Transverse colon (tissue), 4 donors: ENCODE results near the gene NOL9. TPM values are rescaled to one million over a fixed set of nuclear protein-coding genes. Genes with fewer than 3 reads are reported as not detected.

Experiments
- DNase-seq: peaks from one replicate; pipeline ENCODE4 v3.0.0-alpha.2; 2019
- H3K27ac ChIP-seq, 4 donors: fragments of 200-600 bp; sonication (generic); 2 replicates each; pipeline ENCODE4 v1.5.1; 2016 to 2018; ENCODE audit warnings: inconsistent platforms in 4 of 4
- H3K27me3 ChIP-seq: fragments of 200-600 bp; sonication (generic); 2 replicates; pipeline ENCODE4 v1.5.1; 2017; ENCODE audit warnings: inconsistent platforms
- H3K36me3 ChIP-seq, 4 donors: fragments of 200-600 bp; sonication (generic); 2 replicates each; pipeline ENCODE4 v1.5.1; 2017 to 2019; ENCODE audit warnings: inconsistent platforms in 4 of 4
- H3K4me1 ChIP-seq, 4 donors: fragments of 200-600 bp; sonication (generic); 2 replicates each; pipeline ENCODE4 v1.5.1; 2017 to 2020; ENCODE audit warnings: inconsistent platforms in 4 of 4
- H3K4me3 ChIP-seq, 4 donors: fragments of 200-600 bp; sonication (generic); 1 replicate in 1 of 4; 2 replicates in 3 of 4; pipeline versions ENCODE4 v1.5.1 to v1.6.1; 2017 to 2019; ENCODE audit warnings: inconsistent platforms in 4 of 4
- H3K9me3 ChIP-seq, 2 donors: fragments of 200-600 bp; sonication (generic); 2 replicates each; pipeline ENCODE4 v1.5.1; 2017 to 2019; ENCODE audit warnings: inconsistent platforms in 2 of 2
- CTCF ChIP-seq, 5 experiments: fragments of 200-600 bp in 3 of 5; fragments of 450-650 bp in 2 of 5; sonication (generic) in 3 of 5; IDR thresholded peaks; 1 replicate in 2 of 5; 2 replicates in 3 of 5; pipeline ENCODE4 v1.5.1; 2016 to 2017; ENCODE audit warnings: antibody characterized with exemption in 5 of 5, inconsistent platforms in 3 of 5, mild to moderate bottlenecking in 2 of 5, moderate library complexity in 1 of 5
- EP300 ChIP-seq: sonication (generic); formaldehyde crosslinking; IDR thresholded peaks from one replicate; pipeline ENCODE4 v1.6.1; 2017; ENCODE audit warnings: antibody characterized with exemption, low read depth
- POLR2A ChIP-seq: fragments of 450-650 bp; IDR thresholded peaks from one replicate; pipeline ENCODE4 v1.6.1; 2016; ENCODE audit warnings: antibody characterized with exemption, mild to moderate bottlenecking, moderate library complexity
- POLR2AphosphoS5 ChIP-seq, 3 donors: sonication (generic); formaldehyde crosslinking; IDR thresholded peaks; one replicate each; pipeline ENCODE4 v1.6.1; 2016; ENCODE audit warnings: antibody characterized with exemption in 3 of 3
- WGBS, 2 donors: methylation state at CpG; one replicate each; pipeline ENCODE4 v1.1.5; 2018; ENCODE audit warnings: low coverage in 1 of 2; 5-methylcytosine and 5-hydroxymethylcytosine counted together
- in situ Hi-C, 4 donors: fragments of 200-750 bp; cut with MboI; loops; one replicate each; pipeline versions ENCODE4 v1.15.0 to v1.15.1; 2017; ENCODE audit warnings: low sequenced_read_pairs in 3 of 4, low pct_ligation_motif_present in 1 of 4, low pct_unique_long_range_greater_than_20kb in 1 of 4
- intact Hi-C: fragments of 100-400 bp; cut with DNase I; formaldehyde crosslinking; loops from one replicate; pipeline ENCODE4 v1.15.1; 2023; ENCODE audit warnings: low total_unique reads
- total RNA-seq, 4 donors: library from RNA; depleted of rRNA; stranded (reverse); fragments of >200 nt; gene quantifications; one replicate each; pipeline ENCODE4 v1.1.0, GENCODE V29; 2016

The NOL9 gene
- total RNA-seq, 4 donors from 2014 or later: 8.0 to 30.0 (median 13.8) TPM

GRCh38 chr1:6501279-6501813, 53.0 kb downstream of the NOL9 start:
- no peaks in the 10 kb centered on the region for H3K9me3 ChIP-seq
- in situ Hi-C loops (no loop called here), intact Hi-C loops (no loop called here)
- H3K4me3 ChIP-seq: no peak overlapping the region
- H3K36me3 ChIP-seq: no peaks in the 10 kb centered on the region
- no peak for DNase-seq
- WGBS, 2 donors: 78 to 90% methylated on average over 3 to 10 of the region's 10 CpGs
- H3K27me3 ChIP-seq: peaks cover 24% of the 10 kb centered on the region
- TF ChIP-seq POLR2A (no peak), POLR2AphosphoS5 (IDR thresholded peaks at IDR 0.05) (no peak), CTCF (IDR thresholded peaks at IDR 0.05) (no peak)
- peaks cover 8 to 25% (median 21%) of the 10 kb centered on the region in 4 donors for H3K4me1 ChIP-seq
- peak overlapping the region in 1 of 4 donors; percentile 41 for H3K27ac ChIP-seq

GRCh38 chr1:6500544-6501278, 53.6 kb downstream of the NOL9 start:
- TF ChIP-seq CTCF (IDR thresholded peaks at IDR 0.05): no peak
- no peak for TF ChIP-seq POLR2A
- no peak for TF ChIP-seq POLR2AphosphoS5 (IDR thresholded peaks at IDR 0.05)
- TF ChIP-seq EP300: no peak
- Histone ChIP-seq H3K9me3 (no peaks in the 10 kb centered on the region), H3K27me3 (peaks cover 31% of the 10 kb centered on the region), H3K36me3 (no peaks in the 10 kb centered on the region), H3K27ac (no peak overlapping the region), H3K4me3 (no peak overlapping the region), H3K4me1 (peaks cover 8 to 27% (median 22%) of the 10 kb centered on the region in 4 donors)
- in situ Hi-C loops: no loop called here
- intact Hi-C loops: no loop called here
- WGBS, 2 donors: 75 to 86% methylated on average over 11 to 27 of the region's 27 CpGs
- DNase-seq: no peak

DNA sequence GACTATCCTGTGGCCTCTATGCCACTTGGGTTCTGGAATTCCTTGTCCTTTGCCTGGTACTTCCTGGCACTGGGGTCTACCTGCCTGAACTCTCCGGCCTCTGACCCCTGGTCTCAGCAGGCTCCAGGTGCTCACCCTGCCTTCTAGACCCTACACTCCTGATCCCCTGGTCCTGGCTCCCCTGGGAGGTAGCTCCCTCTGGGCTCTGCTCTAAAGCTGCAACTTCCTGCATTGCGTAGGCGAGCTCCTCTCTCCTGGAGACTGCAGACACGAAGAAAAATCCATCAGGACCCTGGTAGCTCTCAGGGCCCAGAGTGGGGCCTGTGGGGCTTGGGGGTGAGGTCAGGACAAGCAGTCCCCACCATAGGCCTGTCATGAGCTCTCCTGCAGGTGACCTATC, 55.0 kb downstream of the NOL9 start:
- H3K4me3 ChIP-seq: no peak overlapping the region
- H3K36me3 ChIP-seq: no peaks in the 10 kb centered on the region
- in situ Hi-C loops (loop anchor here in 3 of 4 donors (25.0 kb wide), 1 partner anchor 138 kb away; no protein-coding TSS in a partner anchor), intact Hi-C loops (no loop called here)
- H3K27me3 ChIP-seq: peaks cover 34% of the 10 kb centered on the region
- H3K9me3 ChIP-seq: no peaks in the 10 kb centered on the region
- TF ChIP-seq POLR2AphosphoS5 (IDR thresholded peaks at IDR 0.05): no peak
- no peak for TF ChIP-seq CTCF (IDR thresholded peaks at IDR 0.05)
- TF ChIP-seq EP300: no peak
- no peak for TF ChIP-seq POLR2A
- no peak overlapping the region for H3K27ac ChIP-seq
- no peak for DNase-seq
- 86% methylated on average over 4 of the region's 4 CpGs; no CpG with 5 or more reads in 1 of the 2 donors for WGBS, 2 donors
- peaks cover 8 to 27% (median 22%) of the 10 kb centered on the region in 4 donors for H3K4me1 ChIP-seq

DNA sequence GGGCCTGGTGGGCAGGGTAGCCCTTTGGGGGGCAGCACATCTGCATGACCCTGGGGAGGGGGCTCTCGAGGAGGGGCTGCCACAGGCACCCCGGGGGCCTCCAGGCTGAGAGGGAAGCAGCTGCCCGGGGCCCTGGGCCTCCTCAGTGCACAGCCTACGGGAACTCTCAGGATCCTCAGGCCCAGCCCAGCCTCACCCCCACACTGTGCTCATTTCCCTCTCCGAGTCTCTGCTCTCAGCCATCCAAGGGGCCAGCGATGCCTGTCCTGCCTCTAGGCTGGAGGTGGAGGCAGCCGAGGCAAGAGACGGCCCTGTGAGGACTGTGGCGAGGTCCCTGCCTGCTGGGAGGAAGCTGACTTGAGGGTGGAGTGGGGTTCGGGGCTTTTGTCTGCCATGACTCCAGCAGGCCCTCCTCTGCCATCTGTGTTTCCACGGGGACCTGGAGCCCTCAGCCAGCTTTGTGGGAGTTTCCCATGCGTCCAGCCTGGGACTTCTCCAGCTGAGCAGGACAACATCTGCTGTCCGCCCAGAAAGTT, 55.7 kb downstream of the NOL9 start:
- in situ Hi-C loops (loop anchor here in 3 of 4 donors (25.0 kb wide), 1 partner anchor 139 kb away; no protein-coding TSS in a partner anchor), intact Hi-C loops (no loop called here)

More for the DNA sequence above, 55.7 kb downstream of the NOL9 start:
- Histone ChIP-seq H3K27ac (no peak overlapping the region), H3K36me3 (no peaks in the 10 kb centered on the region), H3K4me1 (peaks cover 8 to 27% (median 22%) of the 10 kb centered on the region in 4 donors), H3K27me3 (peaks cover 34% of the 10 kb centered on the region), H3K4me3 (no peak overlapping the region), H3K9me3 (no peaks in the 10 kb centered on the region)
- WGBS, 2 donors: 74% methylated on average over 13 of the region's 13 CpGs; no CpG with 5 or more reads in 1 of the 2 donors
- DNase-seq: no peak
- TF ChIP-seq POLR2AphosphoS5 (IDR thresholded peaks at IDR 0.05) (no peak), EP300 (no peak), CTCF (IDR thresholded peaks at IDR 0.05) (no peak), POLR2A (no peak)
